Esophagus muscularis mucosa (tissue), 4 donors: ENCODE data around the gene DEDD2. TPM values are rescaled to one million over a fixed set of nuclear protein-coding genes. Genes with fewer than 3 reads are reported as not detected.

Source experiments
- DNase-seq: peaks from one replicate; pipeline ENCODE4 v3.0.0-alpha.2; 2017; ENCODE audit errors: extremely low spot score
- H3K27ac ChIP-seq, 4 donors: fragments of 200-600 bp; sonication (generic); replicated peaks in 1 of 4; 1 replicate in 3 of 4; 2 replicates in 1 of 4; pipeline ENCODE4 v1.5.1; 2016 to 2019; ENCODE audit warnings: mild to moderate bottlenecking in 1 of 4
- H3K27me3 ChIP-seq, 4 donors: fragments of 200-600 bp; sonication (generic); one replicate each; pipeline versions ENCODE4 v1.5.1 to v1.6.0; 2016 to 2019
- H3K36me3 ChIP-seq, 4 donors: fragments of 200-600 bp; sonication (generic); one replicate each; pipeline ENCODE4 v1.5.1; 2016 to 2019
- H3K4me1 ChIP-seq, 4 donors: fragments of 200-600 bp; sonication (generic); one replicate each; pipeline ENCODE4 v1.5.1; 2016 to 2019
- H3K4me3 ChIP-seq, 4 donors: fragments of 200-600 bp; sonication (generic); 1 replicate in 2 of 4; 2 replicates in 2 of 4; pipeline ENCODE4 v1.5.1; 2016 to 2019; ENCODE audit warnings: mild to moderate bottlenecking in 4 of 4, moderate library complexity in 1 of 4
- H3K9me3 ChIP-seq, 4 donors: fragments of 200-600 bp; sonication (generic); 1 replicate in 3 of 4; 2 replicates in 1 of 4; pipeline ENCODE4 v1.5.1; 2016 to 2019
- EP300 ChIP-seq: sonication (generic); formaldehyde crosslinking; IDR thresholded peaks from one replicate; pipeline ENCODE4 v1.6.1; 2017; ENCODE audit warnings: antibody characterized with exemption
- POLR2A ChIP-seq: fragments of 450-650 bp; IDR thresholded peaks from one replicate; pipeline ENCODE4 v1.6.1; 2017; ENCODE audit warnings: antibody characterized with exemption, moderate library complexity, mild to moderate bottlenecking, low read depth
- POLR2AphosphoS5 ChIP-seq, 2 donors: sonication (generic); formaldehyde crosslinking; IDR thresholded peaks; one replicate each; pipeline ENCODE4 v1.6.1; 2017; ENCODE audit warnings: antibody characterized with exemption in 2 of 2
- WGBS: methylation state at CpG from one replicate; pipeline ENCODE4 v1.1.5; 2018; 5-methylcytosine and 5-hydroxymethylcytosine counted together
- intact Hi-C: fragments of 100-400 bp; cut with DNase I; formaldehyde crosslinking; loops from one replicate; pipeline ENCODE4 v1.15.1; 2023
- total RNA-seq, 4 donors: library from RNA; depleted of rRNA; stranded (reverse); fragments of >200 nt; gene quantifications; one replicate each; pipeline versions ENCODE4 v1.1.0 to v1.2.1, GENCODE V29; 2016
- TF ChIP-seq, protein P1 (sequence below), 3 experiments: fragments of 200-600 bp in 2 of 3; fragments of 450-650 bp in 1 of 3; sonication (generic) in 2 of 3; IDR thresholded peaks; one replicate each; pipeline ENCODE4 v1.5.1; 2017 to 2019; ENCODE audit warnings: antibody characterized with exemption in 3 of 3, mild to moderate bottlenecking in 2 of 3, moderate library complexity in 1 of 3

DEDD2 gene
- total RNA-seq, 4 donors from 2014 or later: 22.0 to 42.1 (median 31.2) TPM

DNA sequence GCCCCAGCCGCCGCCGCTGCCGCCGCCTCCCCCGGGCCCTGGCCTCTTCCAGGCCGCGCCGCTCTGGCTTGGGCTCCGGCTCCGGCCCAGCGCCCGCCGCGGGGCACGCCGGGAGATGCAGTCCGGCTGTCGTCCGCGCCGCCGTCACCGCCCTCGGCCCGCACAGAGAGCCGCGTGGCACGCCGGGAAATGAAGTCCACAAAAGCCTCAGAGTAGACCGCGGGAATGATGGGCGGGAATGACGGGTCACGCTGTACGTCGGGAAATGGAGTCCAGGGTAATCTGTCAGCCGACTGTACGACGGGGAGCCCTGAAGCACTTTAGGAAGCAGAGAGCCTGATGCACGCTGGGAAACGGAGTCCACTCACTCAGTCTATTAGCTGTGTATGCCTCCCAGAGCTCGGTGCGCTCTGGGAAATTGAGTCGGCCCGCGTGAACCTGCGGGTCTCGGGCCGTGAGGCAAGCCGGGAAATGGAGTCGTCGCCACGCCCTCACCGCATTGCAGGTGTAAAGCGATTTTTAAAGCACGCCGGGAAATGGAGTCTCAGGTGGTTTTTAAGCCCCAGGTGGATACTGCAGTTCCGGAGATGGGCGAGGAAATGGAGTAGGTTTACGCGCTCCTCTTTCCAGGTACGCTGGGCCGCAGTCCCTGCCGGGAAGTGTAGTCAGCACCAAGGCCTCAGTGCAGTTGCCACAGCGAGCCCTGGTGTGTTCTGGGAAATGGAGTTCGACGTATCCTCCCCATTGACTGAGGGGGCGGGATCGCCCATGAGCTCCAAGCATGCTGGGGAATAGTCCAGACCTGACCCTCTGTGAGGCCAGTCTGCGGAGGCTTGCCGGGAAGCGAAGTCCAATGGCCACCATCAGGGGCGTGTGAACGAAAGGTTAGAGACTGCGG is 25.3 kb upstream of the DEDD2 start, which contains the start of gene GSK3A:
TSS of gene GSK3A (minus strand) at position 91 of the 898 bp plus-strand sequence. CDS start 137 bp downstream, outside the sequence.
- H3K4me3 ChIP-seq: peak within 1 kb of the TSS; percentile 79 to 92 (median 86)
- H3K9me3 ChIP-seq: no peaks in the 10 kb centered on the region
- peaks cover 51 to 78% (median 66%) of the 10 kb centered on the region in 4 donors for H3K4me1 ChIP-seq
- DNase-seq: peak; percentile 99
- TF ChIP-seq EP300 (no peak), POLR2A (peak; percentile 67), POLR2AphosphoS5 (IDR thresholded peaks at IDR 0.05) (peak; percentile 96)
- TF ChIP-seq, protein P1, sequence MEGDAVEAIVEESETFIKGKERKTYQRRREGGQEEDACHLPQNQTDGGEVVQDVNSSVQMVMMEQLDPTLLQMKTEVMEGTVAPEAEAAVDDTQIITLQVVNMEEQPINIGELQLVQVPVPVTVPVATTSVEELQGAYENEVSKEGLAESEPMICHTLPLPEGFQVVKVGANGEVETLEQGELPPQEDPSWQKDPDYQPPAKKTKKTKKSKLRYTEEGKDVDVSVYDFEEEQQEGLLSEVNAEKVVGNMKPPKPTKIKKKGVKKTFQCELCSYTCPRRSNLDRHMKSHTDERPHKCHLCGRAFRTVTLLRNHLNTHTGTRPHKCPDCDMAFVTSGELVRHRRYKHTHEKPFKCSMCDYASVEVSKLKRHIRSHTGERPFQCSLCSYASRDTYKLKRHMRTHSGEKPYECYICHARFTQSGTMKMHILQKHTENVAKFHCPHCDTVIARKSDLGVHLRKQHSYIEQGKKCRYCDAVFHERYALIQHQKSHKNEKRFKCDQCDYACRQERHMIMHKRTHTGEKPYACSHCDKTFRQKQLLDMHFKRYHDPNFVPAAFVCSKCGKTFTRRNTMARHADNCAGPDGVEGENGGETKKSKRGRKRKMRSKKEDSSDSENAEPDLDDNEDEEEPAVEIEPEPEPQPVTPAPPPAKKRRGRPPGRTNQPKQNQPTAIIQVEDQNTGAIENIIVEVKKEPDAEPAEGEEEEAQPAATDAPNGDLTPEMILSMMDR (IDR thresholded peaks at IDR 0.05): peak in 1 of 3 experiments; percentile 7
- intact Hi-C loops: no loop called here
- H3K27ac ChIP-seq: peak within 1 kb of the TSS; percentile 95 to 100 (median 100)
- 0% methylated on average over 46 of the region's 76 CpGs for WGBS
- no peaks in the 10 kb centered on the region for H3K27me3 ChIP-seq
- peaks cover 0 to 39% (median 11%) of the 10 kb centered on the region in 4 donors for H3K36me3 ChIP-seq

DNA sequence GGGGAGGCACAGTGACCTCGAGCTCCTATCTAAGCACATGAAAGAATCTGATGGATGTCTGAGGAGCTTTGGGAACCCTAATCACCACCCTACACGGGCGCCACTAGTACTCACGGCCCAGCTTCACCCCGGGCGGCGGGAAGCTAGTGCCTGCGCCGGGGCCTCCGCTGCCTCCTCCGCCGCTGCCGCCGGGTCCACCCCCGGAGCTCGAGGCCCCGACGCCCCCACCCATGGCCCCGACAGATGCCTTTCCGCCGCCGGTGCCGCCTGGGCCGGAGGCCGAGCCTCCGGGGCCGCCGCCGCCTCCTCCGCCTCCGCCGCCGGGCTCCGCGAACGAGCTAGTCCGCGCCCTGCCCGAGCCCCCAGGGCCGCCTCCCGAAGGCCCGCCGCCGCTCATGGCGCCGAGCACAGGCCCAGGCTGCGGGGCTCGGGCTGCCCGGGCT is 24.6 kb upstream of the DEDD2 start:
- TF ChIP-seq EP300 (no peak), POLR2A (no peak), POLR2AphosphoS5 (IDR thresholded peaks at IDR 0.05) (no peak)
- TF ChIP-seq, protein P1 (IDR thresholded peaks at IDR 0.05): no peak
- WGBS: 0% methylated on average over 19 of the region's 49 CpGs
- intact Hi-C loops: no loop called here
- Histone ChIP-seq H3K27ac (peak overlapping the region; percentile 95 to 100 (median 100)), H3K27me3 (no peaks in the 10 kb centered on the region), H3K36me3 (peaks cover 0 to 39% (median 14%) of the 10 kb centered on the region in 4 donors), H3K4me3 (peak overlapping the region; percentile 79 to 92 (median 86)), H3K4me1 (peaks cover 47 to 71% (median 63%) of the 10 kb centered on the region in 4 donors), H3K9me3 (no peaks in the 10 kb centered on the region)
- no peak for DNase-seq

GRCh38 chr19:42241279-42241678 is 23.8 kb upstream of the DEDD2 start:
- Histone ChIP-seq H3K27me3 (no peaks in the 10 kb centered on the region), H3K4me1 (peaks cover 39 to 63% (median 56%) of the 10 kb centered on the region in 4 donors), H3K27ac (peak overlapping the region in 3 of 4 donors; percentile 95 to 100 (median 100)), H3K4me3 (peak overlapping the region; percentile 79 to 92 (median 86)), H3K9me3 (no peaks in the 10 kb centered on the region), H3K36me3 (peaks cover 3 to 42% (median 22%) of the 10 kb centered on the region in 4 donors)
- TF ChIP-seq, protein P1 (IDR thresholded peaks at IDR 0.05): no peak
- TF ChIP-seq EP300: no peak
- no peak for TF ChIP-seq POLR2AphosphoS5 (IDR thresholded peaks at IDR 0.05)
- TF ChIP-seq POLR2A: no peak
- 100% methylated on average over 3 of the region's 3 CpGs for WGBS
- no peak for DNase-seq
- intact Hi-C loops: no loop called here

DNA sequence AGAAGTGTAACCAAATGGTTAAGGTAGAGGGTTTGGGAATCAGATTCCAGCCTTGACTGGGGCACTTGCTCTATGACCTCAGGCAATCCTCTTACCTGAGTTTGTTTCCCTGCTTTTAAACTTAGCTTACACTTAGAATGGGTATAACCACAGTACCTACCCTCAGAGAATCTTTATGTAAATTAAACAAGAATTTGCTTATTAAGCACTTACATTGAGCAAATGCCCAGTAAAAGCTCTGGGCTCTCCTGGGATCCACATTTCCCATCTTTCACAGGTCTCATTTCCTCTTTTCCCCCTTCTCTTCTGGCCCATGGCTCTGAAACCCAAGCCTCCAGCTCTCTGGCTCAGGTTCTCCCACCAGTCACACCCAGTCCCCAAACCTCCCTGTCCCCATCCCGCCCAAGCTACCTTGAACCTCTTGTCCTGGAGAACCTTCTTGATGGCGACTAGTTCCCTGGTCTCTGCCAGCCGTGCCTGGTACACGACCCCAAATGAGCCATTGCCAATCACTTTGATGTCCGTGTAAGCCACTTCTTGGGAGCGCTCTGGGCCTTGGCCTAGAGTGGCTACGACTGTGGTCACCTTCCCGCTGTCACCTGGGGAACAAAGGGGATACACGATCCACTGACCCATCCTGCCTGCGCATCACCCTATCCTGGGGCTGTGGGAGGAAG is 22.2 kb upstream of the DEDD2 start:
- TF ChIP-seq POLR2AphosphoS5 (IDR thresholded peaks at IDR 0.05) (no peak), EP300 (no peak), POLR2A (no peak)
- TF ChIP-seq, protein P1 (IDR thresholded peaks at IDR 0.05): no peak
- no peaks in the 10 kb centered on the region for H3K9me3 ChIP-seq
- intact Hi-C loops: no loop called here
- H3K27me3 ChIP-seq: no peaks in the 10 kb centered on the region
- H3K27ac ChIP-seq: no peak overlapping the region
- DNase-seq: no peak
- H3K36me3 ChIP-seq: peaks cover 18 to 58% (median 38%) of the 10 kb centered on the region in 4 donors
- WGBS: 85% methylated on average over 10 of the region's 10 CpGs
- peaks cover 23 to 47% (median 40%) of the 10 kb centered on the region in 4 donors for H3K4me1 ChIP-seq
- no peak overlapping the region for H3K4me3 ChIP-seq
